ENCODE measurements around the gene GPHN. TPM values are rescaled to one million over a fixed set of nuclear protein-coding genes. Genes with fewer than 3 reads are reported as not detected.
"Not testable (repeated sequence)": the region's sequence is repeated elsewhere in the genome, so short reads cannot be mapped to it uniquely, and the experiment has no call there.

Gene GPHN
- polyA plus RNA-seq, 1 donor (not counting 4 experiments of a cell fraction or from before 2014, with no cell fraction given), result 17.6 TPM

GRCh38 chr14:66708267-66708666 is 200.3 kb downstream of the GPHN start:
- H3K4me2 ChIP-seq (ENCODE audit: control insufficient read depth, extremely low read depth, insufficient read depth, low read depth, low read length), result no peak overlapping the region
- FAIRE-seq, result no peak
- no peak for DNase-seq (ENCODE audit: low read depth, low spot score)
- no peaks in the 10 kb centered on the region for H3K36me3 ChIP-seq (ENCODE audit: control insufficient read depth in 2 of 2, extremely low read depth in 1 of 2, insufficient read depth in 2 of 2, low read length in 2 of 2)
- dilution Hi-C loops (cut with MboI; ENCODE audit: extremely low pct_ligation_motif_present, low sequenced_read_pairs), result no loop called here
- no peak overlapping the region for H3K9ac ChIP-seq (ENCODE audit: control insufficient read depth, extremely low read depth, insufficient read depth, low read length)
- no peaks in the 10 kb centered on the region for H4K20me1 ChIP-seq (ENCODE audit: control insufficient read depth, extremely low read depth, insufficient read depth, low read length)
- no peaks in the 10 kb centered on the region for H3K9me3 ChIP-seq (ENCODE audit: control insufficient read depth, low read depth, low read length)
- H3K27me3 ChIP-seq (ENCODE audit: control insufficient read depth, extremely low read depth, insufficient read depth, low read length), result no peaks in the 10 kb centered on the region
- TF ChIP-seq CTCF (optimal IDR thresholded peaks at IDR 0.05 in 1 of 3, IDR thresholded peaks at IDR 0.05 in 1 of 3, conservative IDR thresholded peaks at IDR 0.05 in 1 of 3; ENCODE audit: extremely low read depth in 1 of 3, insufficient read depth in 2 of 3, low read length in 3 of 3) (no peak), EZH2 (IDR thresholded peaks at IDR 0.05; ENCODE audit: low read length) (no peak)
- H2AFZ ChIP-seq (ENCODE audit: control insufficient read depth, low read length), result no peak overlapping the region
- no peaks in the 10 kb centered on the region for H3K79me2 ChIP-seq (ENCODE audit: control insufficient read depth, insufficient read depth, low read length)
- H3K9me1 ChIP-seq (ENCODE audit: control insufficient read depth, extremely low read depth, insufficient read depth, low read length), result no peaks in the 10 kb centered on the region
- no peak overlapping the region for H3K27ac ChIP-seq (ENCODE audit: control insufficient read depth, insufficient read depth, low read length)
- H3K4me3 ChIP-seq (ENCODE audit: control insufficient read depth in 2 of 3, extremely low read depth in 1 of 3, insufficient read depth in 2 of 3, low read depth in 1 of 3, low read length in 3 of 3), result no peak overlapping the region
- H3K4me1 ChIP-seq (ENCODE audit: control insufficient read depth, extremely low read depth, insufficient read depth, low read length), result peaks cover 8% of the 10 kb centered on the region

GRCh38 chr14:66709291-66709690 is 201.3 kb downstream of the GPHN start:
- H3K9ac ChIP-seq (ENCODE audit: control insufficient read depth, extremely low read depth, insufficient read depth, low read length), result no peak overlapping the region
- H3K9me3 ChIP-seq (ENCODE audit: control insufficient read depth, low read depth, low read length), result no peaks in the 10 kb centered on the region
- no peaks in the 10 kb centered on the region for H3K27me3 ChIP-seq (ENCODE audit: control insufficient read depth, extremely low read depth, insufficient read depth, low read length)
- peaks cover 8% of the 10 kb centered on the region for H3K4me1 ChIP-seq (ENCODE audit: control insufficient read depth, extremely low read depth, insufficient read depth, low read length)
- DNase-seq (ENCODE audit: low read depth, low spot score) (no peak), FAIRE-seq (peak; percentile 82)
- H3K4me2 ChIP-seq (ENCODE audit: control insufficient read depth, extremely low read depth, insufficient read depth, low read depth, low read length), result no peak overlapping the region
- TF ChIP-seq EZH2 (IDR thresholded peaks at IDR 0.05; ENCODE audit: low read length), result no peak
- dilution Hi-C loops (cut with MboI; ENCODE audit: extremely low pct_ligation_motif_present, low sequenced_read_pairs), result no loop called here
- no peaks in the 10 kb centered on the region for H4K20me1 ChIP-seq (ENCODE audit: control insufficient read depth, extremely low read depth, insufficient read depth, low read length)
- no peak overlapping the region for H3K27ac ChIP-seq (ENCODE audit: control insufficient read depth, insufficient read depth, low read length)
- H3K36me3 ChIP-seq (ENCODE audit: control insufficient read depth in 2 of 2, extremely low read depth in 1 of 2, insufficient read depth in 2 of 2, low read length in 2 of 2), result no peaks in the 10 kb centered on the region
- H3K79me2 ChIP-seq (ENCODE audit: control insufficient read depth, insufficient read depth, low read length), result no peaks in the 10 kb centered on the region
- H3K4me3 ChIP-seq (ENCODE audit: control insufficient read depth in 2 of 3, extremely low read depth in 1 of 3, insufficient read depth in 2 of 3, low read depth in 1 of 3, low read length in 3 of 3), result no peak overlapping the region
- H3K9me1 ChIP-seq (ENCODE audit: control insufficient read depth, extremely low read depth, insufficient read depth, low read length), result no peaks in the 10 kb centered on the region
- H2AFZ ChIP-seq (ENCODE audit: control insufficient read depth, low read length), result no peak overlapping the region

GRCh38 chr14:66714291-66714690 is 206.3 kb downstream of the GPHN start:
- H3K27me3 ChIP-seq (ENCODE audit: control insufficient read depth, extremely low read depth, insufficient read depth, low read length); DNase-seq (ENCODE audit: low read depth, low spot score); H3K4me1 ChIP-seq (ENCODE audit: control insufficient read depth, extremely low read depth, insufficient read depth, low read length); H3K4me2 ChIP-seq (ENCODE audit: control insufficient read depth, extremely low read depth, insufficient read depth, low read depth, low read length); H2AFZ ChIP-seq (ENCODE audit: control insufficient read depth, low read length); H3K79me2 ChIP-seq (ENCODE audit: control insufficient read depth, insufficient read depth, low read length); H3K4me3 ChIP-seq (ENCODE audit: control insufficient read depth in 2 of 3, extremely low read depth in 1 of 3, insufficient read depth in 2 of 3, low read depth in 1 of 3, low read length in 3 of 3); H3K36me3 ChIP-seq (ENCODE audit: control insufficient read depth in 2 of 2, extremely low read depth in 1 of 2, insufficient read depth in 2 of 2, low read length in 2 of 2); H3K9ac ChIP-seq (ENCODE audit: control insufficient read depth, extremely low read depth, insufficient read depth, low read length); dilution Hi-C loops (cut with MboI; ENCODE audit: extremely low pct_ligation_motif_present, low sequenced_read_pairs); H3K9me3 ChIP-seq (ENCODE audit: control insufficient read depth, low read depth, low read length); H4K20me1 ChIP-seq (ENCODE audit: control insufficient read depth, extremely low read depth, insufficient read depth, low read length); H3K9me1 ChIP-seq (ENCODE audit: control insufficient read depth, extremely low read depth, insufficient read depth, low read length); H3K27ac ChIP-seq (ENCODE audit: control insufficient read depth, insufficient read depth, low read length): not testable (repeated sequence)
- peak; percentile 5 for FAIRE-seq

GRCh38 chr14:66715313-66715712 is 207.4 kb downstream of the GPHN start:
- H3K79me2 ChIP-seq (ENCODE audit: control insufficient read depth, insufficient read depth, low read length); H3K9ac ChIP-seq (ENCODE audit: control insufficient read depth, extremely low read depth, insufficient read depth, low read length); H3K27ac ChIP-seq (ENCODE audit: control insufficient read depth, insufficient read depth, low read length); H3K4me1 ChIP-seq (ENCODE audit: control insufficient read depth, extremely low read depth, insufficient read depth, low read length); FAIRE-seq; H3K9me1 ChIP-seq (ENCODE audit: control insufficient read depth, extremely low read depth, insufficient read depth, low read length); DNase-seq (ENCODE audit: low read depth, low spot score); H3K4me2 ChIP-seq (ENCODE audit: control insufficient read depth, extremely low read depth, insufficient read depth, low read depth, low read length); H3K4me3 ChIP-seq (ENCODE audit: control insufficient read depth in 2 of 3, extremely low read depth in 1 of 3, insufficient read depth in 2 of 3, low read depth in 1 of 3, low read length in 3 of 3); H3K27me3 ChIP-seq (ENCODE audit: control insufficient read depth, extremely low read depth, insufficient read depth, low read length); dilution Hi-C loops (cut with MboI; ENCODE audit: extremely low pct_ligation_motif_present, low sequenced_read_pairs); H3K36me3 ChIP-seq (ENCODE audit: control insufficient read depth in 2 of 2, extremely low read depth in 1 of 2, insufficient read depth in 2 of 2, low read length in 2 of 2); H4K20me1 ChIP-seq (ENCODE audit: control insufficient read depth, extremely low read depth, insufficient read depth, low read length); H2AFZ ChIP-seq (ENCODE audit: control insufficient read depth, low read length); H3K9me3 ChIP-seq (ENCODE audit: control insufficient read depth, low read depth, low read length): not testable (repeated sequence)
